K562 (cell line): ENCODE results near the gene GATAD1. TPM values are rescaled to one million over a fixed set of nuclear protein-coding genes. Genes with fewer than 3 reads are reported as not detected.

ENCODE experiments used
- ATF1 ChIP-seq, 2 experiments: fragments of 450-650 bp in 1 of 2; IDR thresholded peaks; 2 replicates each; pipeline ENCODE4 v1.6.1; 2016; ENCODE audit warnings: missing compliant biosample characterization in 1 of 2, missing genetic modification characterization in 1 of 2
- BRD9 ChIP-seq: fragments of 450-650 bp; IDR thresholded peaks from 2 replicates; pipeline ENCODE4 v1.6.1; 2018; ENCODE audit warnings: low read depth; ENCODE audit not compliant: partially characterized antibody
- CC2D1A ChIP-seq: fragments of 450-650 bp; IDR thresholded peaks from 2 replicates; pipeline ENCODE4 v1.6.1; 2017; ENCODE audit warnings: mild to moderate bottlenecking
- FOXK2 ChIP-seq, 2 experiments: fragments of 450-650 bp; IDR thresholded peaks in 1 of 2; conservative IDR thresholded peaks in 1 of 2; 2 replicates each; pipeline ENCODE4 v1.6.1; 2016; ENCODE audit warnings: low read depth in 2 of 2, mild to moderate bottlenecking in 1 of 2
- GABPB1 ChIP-seq: sonication (generic); formaldehyde crosslinking; IDR thresholded peaks from 2 replicates; pipeline ENCODE4 v1.8.0; 2022; ENCODE audit warnings: mild to moderate bottlenecking, missing genetic modification reagents
- GATA2 ChIP-seq: sonication (generic); formaldehyde crosslinking; IDR thresholded peaks from 2 replicates; pipeline ENCODE4 v1.4.0; 2020; ENCODE audit warnings: mild to moderate bottlenecking, missing genetic modification reagents
- L3MBTL2 ChIP-seq: fragments of 450-650 bp; IDR thresholded peaks from 2 replicates; pipeline ENCODE4 v1.6.1; 2016; ENCODE audit warnings: mild to moderate bottlenecking, moderate library complexity
- MGA ChIP-seq: fragments of 450-650 bp; IDR thresholded peaks from 2 replicates; pipeline ENCODE4 v1.6.1; 2016; ENCODE audit warnings: mild to moderate bottlenecking, moderate library complexity
- PHF8 ChIP-seq: fragments of 200-600 bp; sonication (generic); IDR thresholded peaks from 2 replicates; pipeline ENCODE4 v1.6.1; 2012; ENCODE audit warnings: mixed run types, mild to moderate bottlenecking, inconsistent platforms, low read length, moderate library complexity, borderline replicate concordance
- PKNOX1 ChIP-seq: fragments of 450-650 bp; IDR thresholded peaks from 2 replicates; pipeline ENCODE4 v1.6.1; 2016
- PURB ChIP-seq: sonication (generic); formaldehyde crosslinking; IDR thresholded peaks from 2 replicates; pipeline ENCODE4 v1.9.0; 2021; ENCODE audit warnings: low read depth, mild to moderate bottlenecking, missing genetic modification reagents
- ZMIZ1 ChIP-seq, 2 experiments: fragments of 150-350 bp in 1 of 2; IDR thresholded peaks; 2 replicates each; pipeline ENCODE4 v1.6.1; 2012 to 2016; ENCODE audit warnings: low read depth in 2 of 2, low read length in 2 of 2, mild to moderate bottlenecking in 1 of 2, moderate library complexity in 1 of 2
- polyA plus RNA-seq, 8 experiments: library from polyadenylated mRNA; depleted of rRNA in 4 of 8; stranded (reverse) in 5 of 8; unstranded in 3 of 8; fragments of >200 nt; fragmentation: Nextera tagmentation in 2 of 8; fragmentation: Illumina TruSeq in 1 of 8; extraction: Ambion mirVana in 2 of 8; extraction: Trizol in 1 of 8; gene quantifications; 2 replicates each; pipeline versions ENCODE4 v1.2.1 to v1.2.3, GENCODE V29; 2011 to 2014; ENCODE audit warnings: inconsistent platforms in 1 of 8, missing spikeins in 1 of 8
- total RNA-seq, 7 experiments: library from RNA; depleted of rRNA in 6 of 7; stranded (reverse); fragments of >200 nt in 6 of 7; fragmentation: Illumina TruSeq in 2 of 7; extraction: Trizol in 2 of 7; gene quantifications; 2 replicates each; pipeline versions ENCODE4 v1.2.1 to v1.2.3, GENCODE V29; 2011 to 2021; ENCODE audit warnings: low replicate concordance in 1 of 7

The GATAD1 gene
- total and polyA plus RNA-seq, 9 of the 15 experiments (the other 6 are each of a cell fraction or from before 2014, with no cell fraction given) = 9.3 to 67.7 (median 34.3) TPM

- peak; percentile 41; the same call in 1 of the 2 replicates for TF ChIP-seq MGA
- TF ChIP-seq L3MBTL2 = peak; percentile 69
- no peak for TF ChIP-seq PURB (CRISPR knock-in tag)
- TF ChIP-seq ZMIZ1 (IDR thresholded peaks at IDR 0.05; ENCODE audit: low read depth in 2 of 2, low read length in 2 of 2) = no peak
- TF ChIP-seq PHF8 = no peak
- peak; percentile 50 for TF ChIP-seq BRD9
- peak; percentile 49 to 59; a peak in 2 of 4 replicates for TF ChIP-seq FOXK2 (conservative IDR thresholded peaks at IDR 0.05 in 1 of 2, IDR thresholded peaks at IDR 0.05 in 1 of 2; ENCODE audit: low read depth in 2 of 2)
- peak; percentile 53 for TF ChIP-seq PKNOX1
- TF ChIP-seq CC2D1A = peak; percentile 62; the same call in 1 of the 2 replicates
- peak; percentile 76 for TF ChIP-seq GABPB1
- TF ChIP-seq ATF1 (CRISPR knock-in tag; IDR thresholded peaks at IDR 0.05) = no peak
- peak; percentile 88 for TF ChIP-seq ATF1 (tag; IDR thresholded peaks at IDR 0.05)
- TF ChIP-seq GATA2 (CRISPR knock-in tag) = no peak
Observed at GRCh38 chr7:92448205-92448747, 994 bp downstream of the GATAD1 start (continued).
